Cardiac fibroblast (primary cell): ENCODE measurements around the gene CPEB1.

Experiments used
- DNase-seq, 2 donors: peaks; one replicate each; pipeline versions ENCODE4 v3.0.0 to v3.0.0-alpha.2; 2010; ENCODE audit warnings: low read depth in 2 of 2
- H3K4me3 ChIP-seq, 2 donors: replicated peaks in 1 of 2; 1 replicate in 1 of 2; 2 replicates in 1 of 2; pipeline ENCODE4 v1.5.1; 2011; ENCODE audit warnings: low read depth in 2 of 2, low read length in 2 of 2, mild to moderate bottlenecking in 2 of 2, moderate library complexity in 1 of 2
- CTCF ChIP-seq: IDR thresholded peaks from one replicate; pipeline ENCODE4 v1.5.1; 2011; ENCODE audit warnings: low read depth, mild to moderate bottlenecking, low read length, inconsistent platforms

Gene CPEB1

GRCh38 chr15:82543160-82543559 is 104.0 kb downstream of the CPEB1 start:
- peak; percentile 73 to 87 for DNase-seq
- no peak overlapping the region for H3K4me3 ChIP-seq

GRCh38 chr15:82540984-82541431 is 106.2 kb downstream of the CPEB1 start:
- H3K4me3 ChIP-seq = peak overlapping the region; percentile 97 to 98
- no peak for TF ChIP-seq CTCF
- DNase-seq = no peak

More at GRCh38 chr15:82543160-82543559, 104.0 kb downstream of the CPEB1 start:
- TF ChIP-seq CTCF = no peak

- H3K4me3 ChIP-seq = peak within 1 kb of the TSS; percentile 97 to 98
- TF ChIP-seq CTCF = peak; percentile 82
- peak; percentile 96 to 98 for DNase-seq
These were observed 106.8 kb downstream of the CPEB1 start, which contains the start of gene RPS17 for GRCh38 chr15:82540055-82540983. Gene RPS17, minus strand, starts transcription at chr15:82540457. Its CDS starts 29 bp downstream, at chr15:82540428.

GRCh38 chr15:82539691-82540054 is 107.5 kb downstream of the CPEB1 start:
- DNase-seq = peak in 1 of 2 donors; percentile 24
- no peak for TF ChIP-seq CTCF
- peak overlapping the region; percentile 97 to 98 for H3K4me3 ChIP-seq

- no peak for TF ChIP-seq CTCF
- peak overlapping the region; percentile 97 to 98 for H3K4me3 ChIP-seq
- peak in 1 of 2 donors; percentile 53 for DNase-seq
These were observed 108.0 kb downstream of the CPEB1 start for GRCh38 chr15:82538961-82539690.

- no peak overlapping the region for H3K4me3 ChIP-seq
- DNase-seq = no peak
- no peak for TF ChIP-seq CTCF
These were observed 109.7 kb downstream of the CPEB1 start for GRCh38 chr15:82537351-82537908.
